ENCODE results near the gene TRIM39.

- TF ChIP-seq CTCF (IDR thresholded peaks at IDR 0.05) (no peak), POLR2A (IDR thresholded peaks at IDR 0.05) (no peak)
Measured at GRCh38 chr6:30282522-30282921, 44.2 kb upstream of the TRIM39 start.

All from testis (tissue), 2 donors.